Measurements from ENCODE around the gene PARN. TPM values are rescaled to one million over a fixed set of nuclear protein-coding genes. Genes with fewer than 3 reads are reported as not detected.

The PARN gene
- total and polyA plus RNA-seq, 9 of the 15 experiments (the other 6 are each of a cell fraction or from before 2014, with no cell fraction given): 9.6 to 51.3 (median 40.4) TPM

GRCh38 chr16:14630620-14631330 is 715 bp upstream of the PARN start (continued):
- TF ChIP-seq MGA (IDR thresholded peaks at IDR 0.05): peak; percentile 34; the same call in 1 of the 2 replicates

All from K562 (cell line).